ENCODE results near the gene KCNJ5.

The KCNJ5 gene

DNA sequence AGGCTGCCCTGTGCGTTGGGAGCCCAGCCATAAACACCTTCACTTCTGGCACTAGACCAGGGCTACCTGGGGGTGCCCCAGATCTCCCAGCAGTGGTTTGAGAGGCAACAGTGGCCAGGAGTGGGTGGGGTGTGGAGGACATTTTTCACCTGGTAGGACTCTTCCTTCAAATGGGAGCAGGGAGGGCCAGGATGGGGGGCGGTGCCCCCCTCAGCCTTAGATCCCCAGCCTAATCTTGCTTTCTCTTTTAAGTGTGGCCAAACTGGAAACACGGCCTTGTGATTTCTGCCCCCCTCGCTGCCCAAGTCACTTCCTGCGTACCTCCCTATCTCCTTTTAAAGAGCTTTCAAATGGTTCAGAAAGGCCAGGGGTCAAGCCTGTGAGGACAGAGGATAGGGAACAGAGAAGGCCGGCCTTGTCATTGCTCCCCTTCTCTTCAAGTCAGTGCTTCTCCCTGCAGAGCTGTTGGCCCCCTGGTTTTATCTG is 800 bp downstream of the KCNJ5 start:
- intact Hi-C loops (cut with DNase I) = no loop called here
- no peak for DNase-seq

GRCh38 chr11:128892866-128893565 is 1.9 kb downstream of the KCNJ5 start:
- DNase-seq = no peak
- intact Hi-C loops (cut with DNase I) = no loop called here

DNA sequence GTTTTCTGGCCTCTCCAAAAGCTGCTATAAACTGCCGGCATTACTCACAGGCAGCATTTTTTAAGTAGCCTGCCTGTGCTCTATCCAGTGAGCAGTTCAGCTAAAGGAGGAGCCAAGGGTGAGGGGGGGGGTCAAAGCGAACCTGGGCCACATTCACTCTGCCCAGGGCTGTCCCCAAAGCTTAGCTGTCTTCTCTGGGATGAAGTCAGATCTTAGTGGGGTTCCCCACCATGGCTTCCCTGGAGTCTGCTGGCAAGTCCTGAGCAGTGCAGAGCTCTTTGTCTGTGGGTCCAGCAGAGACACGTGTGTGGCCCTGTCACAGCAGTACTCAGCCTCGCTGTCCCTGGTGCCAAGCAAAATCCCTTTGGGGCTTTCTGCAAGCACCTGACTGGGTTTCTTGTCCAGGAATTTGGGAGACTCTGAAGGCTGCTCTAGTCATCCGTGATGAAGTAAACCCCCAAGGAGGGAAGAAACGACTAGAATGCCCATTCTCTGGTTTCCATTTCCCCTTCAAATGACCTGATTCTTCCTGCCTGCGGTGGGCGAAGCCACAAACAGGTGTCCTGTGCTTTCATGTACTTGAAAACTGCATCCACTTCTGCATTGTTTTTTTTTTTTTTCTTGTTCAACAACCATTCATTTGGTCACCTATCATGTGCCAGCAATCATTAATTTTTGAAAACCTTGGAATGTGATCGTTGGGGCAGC is 2.6 kb downstream of the KCNJ5 start:
- no peak for DNase-seq
- intact Hi-C loops (cut with DNase I) = no loop called here

DNA sequence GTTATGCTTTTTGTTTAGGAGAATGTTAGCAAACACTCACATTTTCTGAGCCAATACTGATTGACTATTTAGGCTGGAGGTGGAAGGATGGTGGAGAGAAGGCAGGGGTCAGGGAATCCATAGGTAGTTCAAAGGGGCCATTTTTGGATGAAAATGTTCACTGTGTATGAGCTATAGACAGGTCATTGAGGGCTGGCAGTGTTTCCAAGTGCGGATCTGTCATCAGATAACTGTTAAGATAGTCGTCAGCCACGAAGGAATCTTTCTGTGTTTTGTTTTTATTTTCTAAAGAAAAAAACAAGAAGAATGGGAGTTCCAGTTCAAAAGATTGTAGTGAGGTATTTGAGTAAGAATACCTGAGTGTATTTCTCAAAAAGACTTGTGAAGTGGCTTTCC is 3.1 kb downstream of the KCNJ5 start:
- no peak for DNase-seq
- intact Hi-C loops (cut with DNase I) = no loop called here

GRCh38 chr11:128894685-128895084 is 3.5 kb downstream of the KCNJ5 start:
- intact Hi-C loops (cut with DNase I) = no loop called here
- DNase-seq = no peak

GRCh38 chr11:128895526-128895925 is 4.4 kb downstream of the KCNJ5 start:
- intact Hi-C loops (cut with DNase I) = no loop called here
- no peak for DNase-seq

- intact Hi-C loops (cut with DNase I) = no loop called here
- no peak for DNase-seq
Observed at GRCh38 chr11:128896356-128896755, 5.2 kb downstream of the KCNJ5 start.

- intact Hi-C loops (cut with DNase I) = no loop called here
- DNase-seq = no peak
Observed at GRCh38 chr11:128897826-128898225, 6.7 kb downstream of the KCNJ5 start.

- intact Hi-C loops (cut with DNase I) = no loop called here
- no peak for DNase-seq
Observed at GRCh38 chr11:128898580-128899344, 7.6 kb downstream of the KCNJ5 start.

DNA sequence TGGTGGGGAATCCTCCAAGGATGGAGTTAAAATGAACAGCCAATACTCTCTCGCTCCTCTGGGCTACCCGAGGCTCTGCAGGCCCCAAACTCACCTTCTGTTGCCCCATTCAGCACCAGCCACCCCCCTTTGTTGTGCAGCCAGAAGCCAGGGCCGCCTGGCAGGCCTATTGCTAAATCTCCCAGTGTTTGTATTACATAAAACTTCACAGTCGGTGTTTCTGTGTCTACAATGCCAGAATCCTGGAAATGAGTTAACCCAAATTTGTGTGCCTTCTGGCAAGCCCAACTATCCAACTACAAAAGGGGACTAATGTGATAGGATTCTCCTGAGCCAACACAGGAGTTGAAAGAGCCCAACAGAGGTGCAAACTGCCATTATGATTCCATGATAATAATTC is 9.3 kb downstream of the KCNJ5 start:
- intact Hi-C loops (cut with DNase I) = no loop called here
- no peak for DNase-seq

GRCh38 chr11:128901653-128902514 is 10.7 kb downstream of the KCNJ5 start:
- intact Hi-C loops (cut with DNase I) = no loop called here
- DNase-seq = no peak

DNA sequence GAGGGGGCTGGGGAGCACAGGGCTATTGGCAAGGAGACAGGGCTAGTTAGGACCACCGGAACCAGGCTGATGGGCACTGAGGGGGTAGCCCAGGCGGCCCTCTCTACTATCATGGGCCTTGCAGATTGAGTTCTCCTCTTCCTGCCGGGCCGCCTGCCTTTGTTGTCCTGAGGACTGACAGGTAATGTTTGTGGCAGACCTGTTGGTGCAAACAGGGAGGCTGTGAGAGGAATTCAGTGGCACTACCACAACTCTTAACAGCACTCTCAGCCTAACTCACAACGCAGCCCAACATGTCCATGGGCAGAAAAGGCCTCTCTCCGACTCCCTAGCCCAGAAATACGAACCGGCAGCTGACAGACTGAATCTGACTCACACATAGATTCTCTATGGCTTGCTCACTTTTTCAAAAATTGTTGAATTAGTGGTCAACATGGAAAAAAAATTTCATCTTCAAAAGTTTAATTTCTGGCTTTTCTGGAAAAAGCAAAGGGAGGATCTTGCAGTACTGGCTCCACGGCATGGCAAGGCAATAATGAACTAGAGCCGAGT is 11.4 kb downstream of the KCNJ5 start:
- intact Hi-C loops (cut with DNase I) = no loop called here
- no peak for DNase-seq

DNA sequence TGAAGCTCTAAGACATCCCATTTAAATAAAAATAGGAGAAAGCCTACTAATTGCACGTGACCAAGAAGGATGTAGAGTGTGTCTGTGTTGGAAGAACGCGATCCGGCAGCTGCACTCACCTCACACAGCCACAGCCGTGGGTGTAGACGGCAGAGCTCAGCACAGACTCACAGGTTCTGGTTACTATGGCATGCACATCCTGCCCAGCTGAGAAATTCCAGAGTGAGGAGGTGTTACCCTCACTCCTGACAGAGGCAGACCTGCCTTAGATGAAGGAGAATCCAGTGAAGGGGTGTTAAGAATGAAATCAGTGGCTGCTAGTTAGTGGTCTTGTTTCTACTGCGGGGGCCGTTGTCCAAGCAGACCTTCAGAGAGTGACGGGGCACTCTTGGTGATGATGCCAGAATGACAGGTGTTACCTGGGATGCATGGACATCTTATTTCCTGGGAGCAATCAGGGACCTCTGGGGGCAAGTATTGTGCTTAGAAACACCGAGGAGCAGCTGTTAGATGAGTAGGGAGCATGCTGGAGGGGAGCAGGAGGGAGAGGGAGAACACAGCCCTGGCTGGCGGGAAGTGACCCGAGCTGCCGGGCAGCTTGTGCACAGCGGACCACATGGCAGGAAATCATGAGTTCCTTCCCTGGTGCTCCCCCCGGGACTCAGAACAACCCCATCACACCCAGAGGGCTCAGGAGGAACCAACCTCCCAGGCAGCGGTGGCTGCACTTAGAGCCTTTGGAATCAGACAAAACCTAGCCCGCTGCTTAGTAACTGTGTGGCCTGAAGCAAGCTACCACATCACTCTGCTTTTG is 12.3 kb downstream of the KCNJ5 start:
- peak in 40 of 42 donors; percentile 34 to 87 (median 64) for DNase-seq
- intact Hi-C loops (cut with DNase I) = no loop called here

DNA sequence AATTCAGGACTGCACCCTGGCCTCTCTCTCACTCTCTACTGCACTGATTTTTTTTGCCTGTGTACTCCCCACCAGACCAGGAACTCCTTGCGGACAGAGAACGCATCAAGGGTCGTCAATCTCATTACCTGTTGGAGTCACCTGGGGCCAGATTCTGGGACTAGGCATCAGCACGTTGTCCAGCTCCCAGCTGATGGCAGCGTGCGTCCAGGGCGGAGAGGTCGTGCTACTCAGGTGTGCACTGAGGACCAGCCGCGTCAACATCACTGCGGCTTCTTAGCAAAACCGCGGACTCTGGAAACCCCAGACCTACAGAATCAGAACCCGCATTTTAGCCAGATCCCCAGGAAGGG is 13.1 kb downstream of the KCNJ5 start:
- intact Hi-C loops (cut with DNase I) = no loop called here
- no peak for DNase-seq

- intact Hi-C loops (cut with DNase I) = no loop called here
- peak in 31 of 42 donors; percentile 15 to 87 (median 58) for DNase-seq
Observed at GRCh38 chr11:128904656-128905344, 13.6 kb downstream of the KCNJ5 start.

DNA sequence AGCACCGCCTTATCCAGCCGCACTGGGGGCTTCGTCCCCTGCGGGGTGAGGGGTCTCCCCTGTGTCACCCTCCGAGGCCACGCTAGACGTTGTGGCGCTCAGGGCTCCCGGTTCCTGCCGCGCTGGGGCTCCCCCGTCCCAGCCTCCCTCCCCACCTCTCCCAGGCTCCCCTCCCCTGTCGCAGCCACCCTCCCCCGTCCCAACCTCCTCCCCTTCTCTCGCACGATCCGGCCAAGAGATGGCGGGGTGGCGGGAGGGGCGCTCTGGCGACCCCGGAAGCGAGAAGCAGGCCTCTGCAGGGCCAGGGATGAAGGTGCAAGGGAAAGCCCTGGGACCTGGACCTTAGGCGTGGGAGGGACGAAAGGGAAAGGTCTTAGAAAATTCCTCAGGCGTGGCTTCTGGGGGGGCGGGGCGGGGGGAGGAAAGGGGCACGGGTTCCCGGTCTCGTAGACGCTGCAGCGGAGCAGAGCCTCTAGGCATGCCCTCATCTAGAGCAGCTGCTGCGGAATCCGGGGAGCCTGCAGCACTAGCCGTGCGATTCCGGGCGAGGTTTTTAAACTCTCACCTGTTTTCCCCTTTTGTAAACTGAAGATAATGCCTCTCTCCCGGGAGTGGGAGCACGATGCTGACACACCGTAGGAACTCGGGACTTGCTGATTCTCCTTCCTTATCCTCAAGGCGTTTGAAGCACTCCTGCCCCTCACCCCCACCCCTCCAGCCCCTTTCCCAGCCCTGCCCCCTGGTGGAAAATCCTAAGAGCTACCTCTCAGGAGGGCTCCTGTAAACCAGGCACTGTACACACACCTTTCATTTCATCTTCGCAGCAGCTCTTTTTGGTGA is 14.4 kb downstream of the KCNJ5 start:
- intact Hi-C loops (cut with DNase I) = no loop called here
- peak in 28 of 42 donors; percentile 23 to 68 (median 42) for DNase-seq
